Lower lobe of right lung (tissue), 2 donors: ENCODE measurements around the gene POU2AF3. TPM values are rescaled to one million over a fixed set of nuclear protein-coding genes. Genes with fewer than 3 reads are reported as not detected.

Experiments
- ATAC-seq, 2 donors: fragments of 200-7000 bp; cut with Tn5 transposase; one replicate each; pipeline ENCODE4 v1.9.1; 2020 to 2022; ENCODE audit warnings: mild to moderate bottlenecking in 2 of 2, moderate library complexity in 2 of 2
- DNase-seq: peaks from one replicate; pipeline ENCODE4 v3.0.0-alpha.2; 2020
- H3K27ac ChIP-seq: fragments of 200-600 bp; one replicate; pipeline ENCODE4 v1.8.0; 2022
- H3K27me3 ChIP-seq: fragments of 200-600 bp; one replicate; pipeline ENCODE4 v1.8.0; 2022; ENCODE audit warnings: low read depth
- H3K36me3 ChIP-seq: fragments of 200-600 bp; one replicate; pipeline ENCODE4 v1.8.0; 2022; ENCODE audit warnings: mild to moderate bottlenecking
- H3K4me1 ChIP-seq: fragments of 200-600 bp; one replicate; pipeline ENCODE4 v1.8.0; 2022
- H3K4me3 ChIP-seq: fragments of 200-600 bp; one replicate; pipeline ENCODE4 v1.8.0; 2022; ENCODE audit warnings: mild to moderate bottlenecking
- H3K9me3 ChIP-seq: fragments of 200-600 bp; one replicate; pipeline ENCODE4 v1.8.0; 2022
- intact Hi-C: fragments of 100-400 bp; cut with DNase I; formaldehyde crosslinking; loops from one replicate; pipeline ENCODE4 v1.11.0; 2022
- total RNA-seq: library from RNA; stranded (reverse); fragmentation: NEBNext Ultra II Directional; extraction: Animal tissue kit (Norgen Biotek cat#: 25700); gene quantifications from one replicate; pipeline ENCODE4 v1.2.1, GENCODE V29; 2021
- TF ChIP-seq, protein P1 (sequence below): fragments of 200-600 bp; IDR thresholded peaks from one replicate; pipeline ENCODE4 v1.8.0; 2022; ENCODE audit warnings: antibody characterized with exemption, mild to moderate bottlenecking
- donor health status: DM: no; HTN: yes; CAD: no; lungs with severe emphysema.

The POU2AF3 gene
- total RNA-seq, 1 donor from 2014 or later = 3.4 TPM

- ATAC-seq (no peak), DNase-seq (no peak)
- H3K9me3 ChIP-seq = no peaks in the 10 kb centered on the region
- H3K4me3 ChIP-seq = no peak overlapping the region
- no peak overlapping the region for H3K27ac ChIP-seq
- H3K27me3 ChIP-seq = no peaks in the 10 kb centered on the region
- H3K4me1 ChIP-seq = peaks cover 12% of the 10 kb centered on the region
- intact Hi-C loops = no loop called here
- H3K36me3 ChIP-seq = no peaks in the 10 kb centered on the region
- TF ChIP-seq, protein P1, sequence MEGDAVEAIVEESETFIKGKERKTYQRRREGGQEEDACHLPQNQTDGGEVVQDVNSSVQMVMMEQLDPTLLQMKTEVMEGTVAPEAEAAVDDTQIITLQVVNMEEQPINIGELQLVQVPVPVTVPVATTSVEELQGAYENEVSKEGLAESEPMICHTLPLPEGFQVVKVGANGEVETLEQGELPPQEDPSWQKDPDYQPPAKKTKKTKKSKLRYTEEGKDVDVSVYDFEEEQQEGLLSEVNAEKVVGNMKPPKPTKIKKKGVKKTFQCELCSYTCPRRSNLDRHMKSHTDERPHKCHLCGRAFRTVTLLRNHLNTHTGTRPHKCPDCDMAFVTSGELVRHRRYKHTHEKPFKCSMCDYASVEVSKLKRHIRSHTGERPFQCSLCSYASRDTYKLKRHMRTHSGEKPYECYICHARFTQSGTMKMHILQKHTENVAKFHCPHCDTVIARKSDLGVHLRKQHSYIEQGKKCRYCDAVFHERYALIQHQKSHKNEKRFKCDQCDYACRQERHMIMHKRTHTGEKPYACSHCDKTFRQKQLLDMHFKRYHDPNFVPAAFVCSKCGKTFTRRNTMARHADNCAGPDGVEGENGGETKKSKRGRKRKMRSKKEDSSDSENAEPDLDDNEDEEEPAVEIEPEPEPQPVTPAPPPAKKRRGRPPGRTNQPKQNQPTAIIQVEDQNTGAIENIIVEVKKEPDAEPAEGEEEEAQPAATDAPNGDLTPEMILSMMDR = no peak
These were observed 32.0 kb downstream of the POU2AF3 start for GRCh38 chr11:111330234-111330893.

GRCh38 chr11:111331711-111332479 lies 33.5 kb downstream of the POU2AF3 start:
- DNase-seq (no peak), ATAC-seq (no peak)
- Histone ChIP-seq H3K4me3 (no peak overlapping the region), H3K9me3 (no peaks in the 10 kb centered on the region), H3K27ac (no peak overlapping the region), H3K27me3 (no peaks in the 10 kb centered on the region), H3K36me3 (no peaks in the 10 kb centered on the region), H3K4me1 (peaks cover 19% of the 10 kb centered on the region)
- intact Hi-C loops = no loop called here
- TF ChIP-seq, protein P1 = no peak

DNA sequence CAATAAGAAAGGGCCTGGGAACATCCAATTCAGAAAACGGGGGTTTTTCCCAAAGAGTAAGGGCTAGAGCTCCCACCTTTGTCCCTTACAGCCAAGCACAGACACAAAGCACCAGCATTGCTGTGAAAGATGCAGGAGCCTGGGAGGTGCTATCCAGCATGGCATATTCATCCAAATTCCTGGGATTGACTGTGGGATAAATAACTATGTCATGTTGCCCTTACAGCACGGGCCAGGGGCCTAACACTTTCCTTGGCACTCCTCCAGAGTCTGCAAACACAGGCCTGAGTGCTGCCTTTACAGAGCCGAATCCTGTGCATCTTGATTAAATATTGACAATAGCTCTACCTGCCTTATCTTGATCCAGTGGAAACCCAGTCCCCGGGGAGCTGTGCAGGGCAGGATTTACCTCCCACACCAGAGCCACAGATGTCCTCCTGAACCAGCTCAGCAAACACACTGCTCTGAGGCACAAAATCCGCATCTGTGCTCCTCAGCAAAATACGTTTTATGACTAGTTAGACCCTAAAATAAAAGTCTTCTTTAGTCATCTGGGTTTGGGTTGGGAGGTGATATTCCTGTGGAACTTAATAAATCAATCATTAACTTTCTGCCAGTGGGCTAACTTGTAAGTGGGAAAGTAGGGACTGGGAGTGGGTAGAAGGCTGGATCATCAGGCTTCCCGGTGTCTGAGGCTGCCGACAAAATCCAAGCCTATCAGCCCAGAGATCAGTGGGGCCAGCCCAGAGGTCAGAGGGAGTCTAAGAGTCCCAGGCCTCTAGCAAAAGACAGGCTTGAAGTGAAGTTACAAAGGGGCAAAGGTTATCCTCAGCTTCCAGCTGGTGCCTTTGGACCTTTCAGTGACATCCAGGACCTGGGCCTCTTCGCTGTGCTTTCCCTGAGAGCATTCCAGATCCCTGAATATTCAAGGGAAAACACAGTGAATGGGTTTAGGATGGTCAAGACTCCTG lies 36.5 kb downstream of the POU2AF3 start:
- intact Hi-C loops = no loop called here
- H3K27ac ChIP-seq = no peak overlapping the region
- no peaks in the 10 kb centered on the region for H3K27me3 ChIP-seq
- H3K9me3 ChIP-seq = no peaks in the 10 kb centered on the region
- H3K4me3 ChIP-seq = no peak overlapping the region
- H3K4me1 ChIP-seq = peaks cover 19% of the 10 kb centered on the region
- TF ChIP-seq, protein P1 = no peak
- peak; percentile 61 to 77 for ATAC-seq
- H3K36me3 ChIP-seq = no peaks in the 10 kb centered on the region
- DNase-seq = no peak

- TF ChIP-seq, protein P1 = no peak
- intact Hi-C loops = no loop called here
- no peaks in the 10 kb centered on the region for H3K36me3 ChIP-seq
These were observed 37.2 kb downstream of the POU2AF3 start for GRCh38 chr11:111335549-111335948.

GRCh38 chr11:111336062-111336461 lies 37.7 kb downstream of the POU2AF3 start:
- no peaks in the 10 kb centered on the region for H3K36me3 ChIP-seq
- ATAC-seq = no peak
- TF ChIP-seq, protein P1 = no peak
- H3K27me3 ChIP-seq = no peaks in the 10 kb centered on the region
- no peak overlapping the region for H3K4me3 ChIP-seq
- no peak for DNase-seq
- peaks cover 13% of the 10 kb centered on the region for H3K4me1 ChIP-seq
- no peak overlapping the region for H3K27ac ChIP-seq
- H3K9me3 ChIP-seq = no peaks in the 10 kb centered on the region
- intact Hi-C loops = no loop called here

More at GRCh38 chr11:111335549-111335948, 37.2 kb downstream of the POU2AF3 start:
- Histone ChIP-seq H3K4me3 (no peak overlapping the region), H3K9me3 (no peaks in the 10 kb centered on the region), H3K4me1 (peaks cover 13% of the 10 kb centered on the region), H3K27ac (no peak overlapping the region), H3K27me3 (no peaks in the 10 kb centered on the region)
- DNase-seq = no peak
- no peak for ATAC-seq
